Left cardiac atrium (tissue), 4 donors: ENCODE measurements around the gene NLK. TPM values are rescaled to one million over a fixed set of nuclear protein-coding genes. Genes with fewer than 3 reads are reported as not detected.
"Not testable (repeated sequence)": the region's sequence is repeated elsewhere in the genome, so short reads cannot be mapped to it uniquely, and the experiment has no call there.

Experiments used
- ATAC-seq, 2 donors: fragments of 200-7000 bp; cut with Tn5 transposase; one replicate each; pipeline ENCODE4 v1.9.1; 2020; ENCODE audit warnings: mild to moderate bottlenecking in 2 of 2, moderate library complexity in 2 of 2
- DNase-seq: peaks from one replicate; pipeline ENCODE4 v3.0.0-alpha.2; 2020
- intact Hi-C, 2 donors: fragments of 100-400 bp; cut with DNase I; formaldehyde crosslinking; loops; one replicate each; pipeline versions ENCODE4 v1.14.1 to v1.15.1; 2022 to 2023
- long read RNA-seq: library from polyadenylated mRNA; unstranded; transcript quantifications from one replicate; pipeline ENCODE4 v2.0.0, GENCODE V29; 2021
- total RNA-seq, 2 donors: library from RNA; stranded (reverse); fragmentation: NEBNext Ultra II Directional; extraction: Animal tissue kit (Norgen Biotek cat#: 25700); gene quantifications; one replicate each; pipeline ENCODE4 v1.2.1, GENCODE V29; 2021
- donor health status: DM: no; HTN: yes; CAD: no.
- donor health status: DM: no; HTN: yes; CAD: no; lungs with severe emphysema.
- donor health status: DM: yes; HTN: yes; CAD: no.
- donor health status: Dilated cardiomyopathy.

NLK gene
- 10 to 100 TPM; 19.4 to 22.5 TPM for total RNA-seq
- long read RNA-seq, full-length matches to known transcripts = 13 of 17 reads
- long read RNA-seq, partial matches to known transcripts = 1 of 17 reads
- long read RNA-seq, other reads (novel, unspliced or antisense) = 3 of 17 reads

DNA sequence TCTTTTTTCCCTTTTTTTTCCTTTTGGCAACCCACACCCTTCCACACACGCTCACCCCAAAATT, at the start of gene NLK:
TSS of gene NLK (plus strand) at position 21 of the 64 bp plus-strand sequence. CDS start 197 bp downstream, outside the sequence.
- intact Hi-C loops = no loop called here
- DNase-seq (no peak), ATAC-seq (no peak)

DNA sequence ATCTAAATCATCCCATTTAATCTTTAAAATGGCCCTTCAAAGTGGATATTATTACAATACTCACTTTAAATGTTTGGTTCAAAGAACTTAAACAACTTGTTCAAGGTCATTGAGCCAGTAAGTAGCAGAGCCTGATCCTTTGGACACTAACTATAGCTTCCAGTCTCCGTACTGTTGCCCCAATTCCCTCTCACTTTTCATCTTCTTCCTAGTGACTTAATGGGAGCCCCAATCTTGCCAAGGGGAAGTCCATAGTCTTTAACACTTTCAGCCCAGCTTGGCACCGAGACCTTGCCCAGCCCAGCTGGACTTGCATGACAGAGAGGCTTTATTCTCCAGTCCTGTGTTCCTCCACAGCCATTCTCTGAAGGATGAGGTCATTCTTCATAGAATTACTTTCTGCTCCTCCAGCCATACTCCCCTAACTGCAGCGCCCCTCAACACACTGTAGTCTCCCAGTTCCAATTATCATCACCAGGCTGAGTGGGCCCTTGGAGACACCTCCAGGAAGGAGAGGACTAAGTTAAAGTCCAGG, 49.2 kb upstream of the NLK start:
- intact Hi-C loops = no loop called here
- ATAC-seq (no peak), DNase-seq (no peak)

DNA sequence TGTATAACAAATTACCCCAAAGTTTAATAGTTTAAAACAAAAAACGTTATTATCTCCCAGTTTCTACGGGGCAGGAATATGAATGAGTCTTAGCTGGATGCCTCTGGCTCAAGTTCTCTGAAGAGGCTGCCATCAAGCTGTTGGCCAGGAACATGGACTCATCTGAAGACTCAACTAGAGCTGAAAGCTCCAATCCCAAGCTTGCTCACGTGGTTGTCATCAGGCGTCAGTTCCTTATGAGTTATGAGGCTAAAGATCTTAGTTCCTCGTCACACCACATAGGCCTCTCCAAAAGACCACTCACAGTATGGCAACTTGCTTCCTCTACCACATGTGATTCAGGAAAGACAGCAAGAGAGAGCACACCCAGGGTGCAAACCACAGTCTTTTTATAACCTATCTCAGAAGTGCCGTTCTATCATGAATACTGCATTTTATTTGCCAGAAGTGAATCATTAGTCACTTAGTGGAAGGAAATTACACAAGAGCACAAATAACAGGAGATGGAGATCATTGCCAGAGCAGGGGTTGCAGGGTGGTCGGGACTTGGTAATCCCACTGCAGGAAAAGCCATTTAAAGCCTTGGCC, 48.7 kb upstream of the NLK start:
- no peak for ATAC-seq
- intact Hi-C loops = no loop called here
- no peak for DNase-seq

DNA sequence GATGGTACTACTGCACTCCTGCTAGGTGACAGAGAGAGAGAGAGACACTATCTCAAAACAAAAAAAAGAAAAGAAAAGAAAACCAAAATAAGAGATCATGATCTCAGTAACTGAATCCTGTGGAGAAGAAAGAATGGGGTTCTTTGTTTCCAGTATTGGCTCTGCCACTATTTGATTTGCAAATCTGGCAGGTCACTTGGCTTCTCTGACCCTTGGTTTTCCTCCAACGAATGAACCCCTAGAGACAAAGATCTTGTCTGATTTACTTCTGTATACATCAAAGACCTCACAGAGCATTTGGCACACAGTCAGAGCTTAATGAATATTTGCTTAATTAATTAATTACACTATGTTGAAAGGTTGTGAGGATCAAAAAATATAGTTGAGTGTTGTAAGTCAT, 47.9 kb upstream of the NLK start:
- ATAC-seq (no peak), DNase-seq (no peak)
- intact Hi-C loops = no loop called here

DNA sequence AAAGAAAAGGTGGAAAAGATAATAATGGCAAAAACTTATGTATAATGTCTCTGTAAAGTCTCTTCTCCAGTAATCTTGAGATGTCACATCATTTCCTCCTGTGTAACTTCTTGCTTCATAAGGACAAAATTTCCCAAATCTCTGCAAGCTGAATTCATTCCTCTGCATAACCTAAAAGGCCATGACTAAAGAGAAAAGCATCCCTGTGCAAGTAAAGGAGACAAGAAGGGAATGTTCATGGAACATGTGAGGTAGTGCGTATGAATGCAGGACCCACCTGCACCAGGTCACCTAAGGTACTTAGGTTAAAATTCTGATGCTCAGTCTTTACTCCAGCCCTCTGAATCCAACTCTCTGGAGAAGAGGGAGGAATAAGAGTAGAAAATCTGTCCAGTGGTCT, 46.9 kb upstream of the NLK start:
- DNase-seq (no peak), ATAC-seq (no peak)
- intact Hi-C loops = no loop called here

DNA sequence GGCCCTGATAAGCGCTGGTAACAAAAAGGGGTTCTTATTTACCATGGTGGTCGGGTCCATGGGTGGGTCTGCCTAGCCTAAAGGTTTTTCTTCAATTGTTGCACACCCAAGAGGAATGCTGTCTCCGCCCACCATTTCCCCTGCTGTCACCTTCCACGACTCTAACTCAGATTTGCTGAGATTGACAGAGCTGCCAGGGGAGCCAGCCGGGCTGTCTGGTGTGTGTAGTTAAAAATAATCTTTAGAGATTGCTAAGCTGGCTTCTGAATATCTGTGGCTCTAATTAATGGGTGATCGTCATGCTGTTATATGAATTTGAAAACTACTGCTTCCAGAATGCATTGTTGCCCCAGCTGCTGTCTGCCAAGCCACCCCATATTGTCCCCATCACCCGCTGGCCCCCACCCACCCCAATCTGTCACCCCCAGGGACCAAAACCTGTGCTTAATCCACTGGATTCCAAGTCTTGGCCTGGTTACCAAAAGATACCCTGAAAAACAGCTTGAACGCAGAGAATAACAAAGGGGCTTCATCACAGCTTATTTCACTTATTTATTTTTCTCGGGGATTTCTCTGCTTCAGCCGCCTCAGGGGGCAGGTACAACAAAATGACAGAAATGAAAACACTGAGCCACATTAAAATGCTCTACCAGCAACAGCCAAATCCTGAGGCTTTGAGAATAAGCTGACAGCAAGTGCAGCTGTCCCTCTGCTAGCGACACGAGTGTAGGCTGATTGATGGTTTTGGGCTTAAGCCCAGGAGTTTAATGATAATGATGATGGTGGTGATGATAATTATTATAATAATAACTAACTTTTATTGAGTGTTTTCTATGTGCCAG, 46.1 kb upstream of the NLK start:
- no peak for DNase-seq
- ATAC-seq = no peak
- intact Hi-C loops = no loop called here

DNA sequence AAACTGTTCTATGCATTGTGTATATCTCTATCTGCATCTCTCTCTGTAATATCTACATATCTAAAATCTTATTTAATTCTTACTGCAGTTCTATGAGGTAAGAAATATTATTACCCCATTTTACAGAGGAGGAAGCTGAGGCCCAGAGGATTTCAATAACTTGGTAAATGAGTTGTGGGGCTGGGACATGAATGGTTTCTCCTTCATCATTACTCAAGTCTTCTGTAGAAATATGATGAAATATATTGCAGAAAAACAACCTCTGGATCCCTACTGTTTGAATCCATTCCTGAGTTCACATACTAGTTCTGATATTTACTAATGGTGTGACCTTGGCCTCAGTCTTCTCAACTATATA, 45.5 kb upstream of the NLK start:
- no peak for ATAC-seq
- intact Hi-C loops = no loop called here
- no peak for DNase-seq

DNA sequence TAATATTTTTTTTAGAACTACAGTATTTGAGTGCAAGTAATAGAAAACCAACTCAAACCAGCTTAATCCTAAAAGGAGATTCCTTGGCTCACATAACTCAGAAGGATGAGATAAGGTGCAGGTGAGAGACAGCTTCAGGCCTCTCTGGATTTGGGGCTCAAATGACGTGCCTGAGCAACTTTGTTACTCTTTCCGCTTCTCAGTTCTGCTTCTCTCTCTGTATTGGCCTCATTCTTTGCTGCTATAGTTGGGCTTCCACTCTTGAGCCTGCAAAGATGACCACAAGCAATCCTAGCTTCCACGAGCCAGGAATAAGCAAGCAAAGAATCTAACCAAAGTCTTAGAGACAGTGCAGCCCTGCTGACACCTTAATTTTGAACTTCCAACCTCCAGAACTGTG, 45.0 kb upstream of the NLK start:
- ATAC-seq (no peak), DNase-seq (no peak)
- intact Hi-C loops = no loop called here

DNA sequence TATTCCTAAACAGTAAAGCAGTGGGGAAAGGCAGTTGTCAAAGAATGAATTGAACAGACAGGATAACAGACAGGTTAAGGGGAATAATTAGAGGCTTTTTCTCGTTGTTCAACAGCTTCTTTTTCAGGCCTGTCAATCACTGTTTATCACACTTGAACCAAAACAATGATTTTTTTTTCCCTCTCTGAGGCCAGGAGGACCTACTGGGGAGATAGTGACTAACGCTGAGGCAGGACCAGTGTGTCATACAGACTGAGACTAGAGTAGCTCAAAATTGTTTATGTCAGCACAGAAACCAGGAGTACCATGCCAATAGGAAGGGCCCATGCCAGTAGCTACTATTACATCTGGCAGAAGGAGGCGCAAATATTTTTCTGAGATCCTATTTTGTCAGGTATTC, 41.3 kb upstream of the NLK start:
- intact Hi-C loops = no loop called here
- ATAC-seq (no peak), DNase-seq (no peak)

DNA sequence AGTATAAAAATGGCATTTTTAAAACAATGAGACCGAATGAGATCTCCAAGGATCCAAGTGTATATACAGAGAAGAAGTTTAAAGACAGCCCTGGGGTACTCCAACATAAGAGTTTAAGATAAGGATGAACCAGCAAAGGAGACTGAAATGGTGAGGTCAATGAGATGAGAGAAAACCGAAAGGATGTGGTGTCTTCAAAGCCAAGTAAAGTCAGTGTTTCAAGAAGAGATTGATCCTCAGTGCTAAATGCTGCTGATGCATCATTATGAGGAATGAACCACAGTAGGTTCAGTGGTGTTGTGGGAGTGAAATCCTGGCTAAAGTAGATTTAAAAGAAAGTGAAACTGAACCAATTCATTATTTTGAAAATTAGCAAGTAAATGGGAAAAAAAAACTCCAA, 38.1 kb upstream of the NLK start:
- no peak for DNase-seq
- ATAC-seq = no peak
- intact Hi-C loops = no loop called here

DNA sequence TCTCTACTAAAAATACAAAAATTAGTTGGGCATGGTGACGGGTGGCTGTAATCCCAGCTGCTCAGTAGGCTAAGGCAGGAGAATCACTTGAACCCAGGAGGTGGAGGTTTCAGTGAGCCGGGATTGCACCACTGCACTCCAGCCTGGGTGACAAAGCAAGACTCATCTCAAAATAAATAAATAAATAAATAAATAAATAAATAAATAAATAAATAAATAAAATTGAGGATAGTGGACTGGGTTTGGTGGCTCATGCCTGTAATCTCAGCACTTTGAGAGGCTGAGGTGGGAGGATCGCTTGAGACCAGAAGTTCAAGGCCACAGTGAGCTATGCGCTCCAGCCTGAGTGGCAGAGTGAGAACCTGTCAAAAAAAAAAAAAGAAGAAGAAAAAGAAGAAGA, 34.6 kb upstream of the NLK start:
- ATAC-seq, DNase-seq, intact Hi-C loops: not testable (repeated sequence)

DNA sequence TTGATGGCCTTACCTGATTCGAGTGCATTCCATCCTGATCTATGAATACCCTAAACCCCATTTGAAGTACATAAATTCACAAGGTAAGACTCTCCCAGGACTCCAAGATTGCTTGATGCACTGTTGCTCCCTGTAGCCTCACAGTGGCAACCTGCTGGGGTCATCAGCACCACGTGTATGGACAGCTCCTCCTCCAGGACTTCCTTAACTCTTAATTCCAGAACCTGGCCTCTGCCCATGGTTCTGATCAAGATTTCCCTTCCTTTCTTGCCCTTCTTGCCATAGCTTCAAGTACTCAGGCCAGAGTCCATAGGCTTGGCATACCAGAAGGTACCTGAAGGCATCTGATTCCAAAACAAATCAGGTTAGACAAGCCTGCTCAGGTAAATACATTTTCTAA, 34.0 kb upstream of the NLK start:
- peak; percentile 28 for DNase-seq
- intact Hi-C loops = no loop called here
- peak in 1 of 2 donors; percentile 49 for ATAC-seq

DNA sequence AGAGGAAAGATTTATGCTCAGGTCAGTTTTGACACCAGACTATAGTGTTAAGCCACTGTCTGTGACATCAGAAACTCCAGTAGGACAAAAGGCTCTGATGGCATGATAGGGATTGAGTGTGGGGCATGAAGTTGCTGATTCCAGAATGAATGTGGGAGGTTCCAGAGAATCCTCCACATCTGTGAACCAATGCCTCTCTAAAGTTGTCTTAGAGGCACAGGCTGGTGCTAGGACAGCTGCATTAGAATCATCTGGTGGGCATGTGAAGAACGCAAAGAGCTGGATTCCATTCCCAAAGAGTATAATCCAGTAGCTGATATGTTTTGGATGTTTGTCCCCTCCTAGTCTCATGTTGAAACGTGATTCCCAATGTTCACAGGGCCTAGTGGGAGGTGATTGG, 32.1 kb upstream of the NLK start:
- ATAC-seq = no peak
- intact Hi-C loops = no loop called here
- no peak for DNase-seq

DNA sequence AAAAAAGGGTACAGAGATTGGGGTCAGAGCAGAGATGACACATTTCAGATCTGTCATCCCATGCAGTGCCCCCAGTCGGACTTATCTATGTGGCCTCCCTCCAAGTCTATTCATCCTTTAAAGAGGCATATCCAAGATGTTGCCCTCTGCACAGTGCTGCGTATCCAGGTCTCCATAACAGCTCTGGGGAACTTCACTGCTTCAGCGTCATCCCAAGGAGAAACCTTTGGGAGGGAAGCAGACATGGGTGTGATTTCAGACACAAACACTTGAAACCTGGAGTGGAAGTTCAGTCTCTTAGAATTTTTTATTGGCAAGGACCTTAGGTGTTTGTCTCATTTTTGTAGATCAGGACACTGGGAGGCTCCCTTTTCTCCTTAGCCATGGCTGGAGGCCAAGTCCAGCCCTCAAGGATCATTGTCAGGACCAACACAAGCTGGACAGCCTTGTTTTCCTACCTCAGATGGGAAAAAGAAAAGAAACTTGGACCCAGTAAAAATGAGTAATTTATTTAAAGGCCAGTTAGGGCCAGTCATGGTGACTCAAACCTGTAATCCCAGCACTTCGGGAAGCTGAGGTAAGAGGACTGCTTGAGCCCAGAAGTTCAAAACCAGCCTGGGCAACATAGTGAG, 23.9 kb upstream of the NLK start:
- ATAC-seq (no peak), DNase-seq (peak; percentile 56)
- intact Hi-C loops = no loop called here

DNA sequence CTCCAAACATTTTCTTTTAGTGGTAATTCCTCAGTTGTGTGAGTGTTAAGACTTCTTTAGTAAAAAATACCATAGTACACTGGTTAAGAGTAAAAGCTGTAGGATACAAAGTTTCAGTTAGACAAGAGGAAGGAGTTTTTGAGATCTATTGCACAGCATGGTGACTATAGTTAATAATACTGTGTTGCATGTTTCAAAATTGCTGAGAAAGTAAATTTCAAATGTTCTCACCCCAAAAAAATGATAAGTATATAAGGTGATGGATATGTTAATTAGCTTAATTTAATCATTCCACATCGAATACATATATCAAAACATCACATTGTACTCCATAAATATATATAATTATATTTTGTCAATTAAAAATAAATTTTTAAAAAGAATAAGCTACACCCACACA, 22.0 kb upstream of the NLK start:
- intact Hi-C loops = no loop called here
- DNase-seq (no peak), ATAC-seq (no peak)

DNA sequence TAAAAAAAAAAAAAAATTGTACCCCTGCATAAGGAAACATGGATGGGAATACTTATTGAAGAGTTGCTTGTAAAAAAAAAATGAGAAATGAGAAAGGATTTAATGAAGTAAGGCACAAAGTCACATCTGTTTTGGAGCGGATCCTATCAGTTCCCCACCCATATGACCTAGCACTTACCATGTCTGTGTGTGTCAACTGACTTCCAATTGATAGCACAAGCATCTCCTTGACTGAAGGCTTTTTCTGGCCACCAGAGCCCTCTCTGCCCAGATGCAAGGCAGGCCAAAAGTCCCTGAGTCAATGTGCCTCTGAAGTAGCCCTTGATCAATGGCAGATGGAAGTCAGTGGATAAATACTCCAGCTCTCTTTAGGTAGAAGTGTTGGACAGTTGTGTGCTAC, 13.4 kb upstream of the NLK start:
- intact Hi-C loops = no loop called here
- no peak for ATAC-seq
- no peak for DNase-seq

DNA sequence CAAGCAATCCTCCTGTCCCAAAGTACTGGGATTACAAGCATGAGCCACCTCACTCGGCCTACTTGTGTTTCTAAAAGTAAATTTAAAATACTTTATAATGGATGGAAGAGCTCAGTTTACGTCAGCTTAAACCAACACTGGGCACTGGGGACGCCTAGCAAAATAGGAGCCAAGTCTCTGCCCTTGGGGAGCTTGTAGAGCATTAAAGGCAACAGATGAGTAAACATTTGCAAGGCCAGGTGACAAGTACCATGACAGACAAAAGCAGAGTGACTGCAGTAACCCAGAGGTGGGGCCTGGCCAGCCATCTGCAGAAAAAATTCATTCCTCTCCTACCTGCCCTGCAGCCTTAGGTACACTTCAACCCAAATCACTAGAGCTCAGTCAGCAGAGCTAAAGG, 12.1 kb upstream of the NLK start:
- no peak for DNase-seq
- no peak for ATAC-seq
- intact Hi-C loops = loop anchor here in 1 of 2 donors (10.0 kb wide), 1 partner anchor 64 kb away; no protein-coding TSS in a partner anchor

DNA sequence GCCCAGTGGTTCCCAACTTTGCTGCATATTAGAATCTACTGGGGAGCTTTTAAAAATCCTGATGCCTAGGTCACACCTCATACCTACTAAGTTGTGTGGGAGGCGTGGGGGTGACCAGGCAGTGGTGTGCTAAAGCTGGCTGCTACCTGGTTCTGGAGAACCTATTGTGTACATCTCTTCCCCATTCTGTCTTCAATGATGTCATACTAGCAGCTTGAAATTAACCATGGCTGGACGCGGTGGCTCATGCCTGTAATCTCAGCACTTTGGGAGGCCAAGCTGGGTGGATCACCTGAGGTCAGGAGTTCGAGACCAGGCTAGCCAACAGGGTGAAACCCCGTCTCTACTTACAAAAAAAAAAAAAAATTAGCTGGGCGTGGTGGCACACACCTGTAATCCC, 11.3 kb upstream of the NLK start:
- DNase-seq (no peak), ATAC-seq (no peak)
- intact Hi-C loops = loop anchor here in 1 of 2 donors (10.0 kb wide), 1 partner anchor 64 kb away; no protein-coding TSS in a partner anchor

DNA sequence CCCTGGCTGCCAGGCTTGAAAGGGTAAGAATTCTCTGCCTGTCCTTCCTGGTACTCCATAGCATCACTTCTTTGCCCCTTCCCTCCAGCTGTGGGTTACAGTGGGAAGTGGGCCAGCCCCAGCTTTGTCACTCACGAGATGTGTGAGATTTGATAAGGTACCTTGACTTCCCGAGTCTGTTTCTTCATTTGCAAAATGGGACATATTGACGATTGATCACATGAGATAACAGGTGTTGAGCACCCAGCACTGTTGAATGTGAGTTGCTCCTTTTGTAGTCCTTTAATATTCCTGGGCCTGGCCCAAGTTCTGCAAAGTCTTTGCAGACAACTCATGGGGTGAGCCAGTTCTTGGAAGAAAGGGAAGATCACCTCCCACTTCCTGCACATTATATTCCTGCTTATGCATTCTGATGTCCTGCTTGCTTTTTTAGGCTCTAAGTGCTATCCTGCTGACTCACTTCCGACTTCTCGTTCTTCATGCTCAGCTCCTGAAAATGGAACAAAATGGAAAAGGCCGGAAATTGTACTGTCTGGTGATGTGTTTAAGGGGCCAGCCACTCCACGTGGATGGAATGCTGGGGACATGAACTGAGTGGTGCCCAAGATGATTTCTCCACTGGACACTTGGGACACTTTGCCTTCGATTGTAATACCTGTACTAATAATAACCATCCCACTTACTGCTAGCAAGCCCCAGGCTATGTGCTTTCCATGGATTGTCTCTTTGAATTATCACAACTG, 8.3 kb upstream of the NLK start:
- intact Hi-C loops = loop anchor here in 1 of 2 donors (10.0 kb wide), 1 partner anchor 61 kb away; no protein-coding TSS in a partner anchor
- no peak for DNase-seq
- peak; percentile 23 to 67 for ATAC-seq

DNA sequence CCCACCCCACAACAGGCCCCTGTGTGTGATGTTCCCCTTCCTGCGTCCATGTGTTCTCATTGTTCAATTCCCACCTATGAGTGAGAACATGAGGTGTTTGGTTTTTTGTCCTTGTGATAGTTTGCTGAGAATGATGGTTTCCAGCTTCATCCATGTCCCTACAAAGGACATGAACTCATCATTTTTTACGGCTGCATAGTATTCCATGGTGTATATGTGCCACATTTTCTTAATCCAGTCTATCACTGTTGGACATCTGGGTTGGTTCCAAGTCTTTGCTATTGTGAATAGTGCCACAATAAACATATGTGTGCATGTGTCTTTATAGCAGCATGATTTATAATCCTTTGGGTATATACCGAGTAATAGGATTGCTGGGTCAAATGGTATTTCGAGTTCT, 7.0 kb upstream of the NLK start:
- not testable (repeated sequence) for ATAC-seq, DNase-seq
- intact Hi-C loops = loop anchor here in 1 of 2 donors (10.0 kb wide), 1 partner anchor 59 kb away; no protein-coding TSS in a partner anchor
